ENCODE measurements around the gene KCNAB1.
"Not testable (repeated sequence)": the region's sequence is repeated elsewhere in the genome, so short reads cannot be mapped to it uniquely, and the experiment has no call there.

DNA sequence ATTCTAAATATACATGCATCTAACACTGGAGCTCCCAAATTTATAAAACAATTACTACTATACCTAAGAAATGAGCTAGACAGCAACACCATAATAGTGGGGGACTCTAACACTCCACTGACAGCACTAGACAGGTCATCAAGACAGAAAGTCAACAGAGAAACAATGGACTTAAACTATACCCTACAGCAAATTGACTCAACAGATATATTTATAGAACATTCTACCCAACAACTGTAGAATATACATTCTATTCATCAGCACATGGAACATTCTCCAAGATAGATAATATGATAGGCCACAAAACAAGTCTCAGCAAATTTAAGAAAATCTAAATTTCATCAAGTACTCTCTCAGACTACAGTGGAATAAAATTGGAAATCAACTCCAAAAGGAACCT lies 102.0 kb downstream of the KCNAB1 start:
- TF ChIP-seq SP1 (IDR thresholded peaks at IDR 0.05); TARDBP (IDR thresholded peaks at IDR 0.05); ZNF384 (IDR thresholded peaks at IDR 0.05); FOXK2 (IDR thresholded peaks at IDR 0.05); ARNT (IDR thresholded peaks at IDR 0.05); SUZ12 (IDR thresholded peaks at IDR 0.05); FOXM1 (IDR thresholded peaks at IDR 0.05; ENCODE audit: borderline replicate concordance); L3MBTL2 (conservative IDR thresholded peaks at IDR 0.05); CTBP1 (IDR thresholded peaks at IDR 0.05; ENCODE audit: borderline replicate concordance); ELF4 (IDR thresholded peaks at IDR 0.05); LEF1 (IDR thresholded peaks at IDR 0.05; ENCODE audit: borderline replicate concordance): not testable (repeated sequence)
- TF ChIP-seq, protein P1, sequence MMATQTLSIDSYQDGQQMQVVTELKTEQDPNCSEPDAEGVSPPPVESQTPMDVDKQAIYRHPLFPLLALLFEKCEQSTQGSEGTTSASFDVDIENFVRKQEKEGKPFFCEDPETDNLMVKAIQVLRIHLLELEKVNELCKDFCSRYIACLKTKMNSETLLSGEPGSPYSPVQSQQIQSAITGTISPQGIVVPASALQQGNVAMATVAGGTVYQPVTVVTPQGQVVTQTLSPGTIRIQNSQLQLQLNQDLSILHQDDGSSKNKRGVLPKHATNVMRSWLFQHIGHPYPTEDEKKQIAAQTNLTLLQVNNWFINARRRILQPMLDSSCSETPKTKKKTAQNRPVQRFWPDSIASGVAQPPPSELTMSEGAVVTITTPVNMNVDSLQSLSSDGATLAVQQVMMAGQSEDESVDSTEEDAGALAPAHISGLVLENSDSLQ (IDR thresholded peaks at IDR 0.05) = not testable (repeated sequence)

Measured in HEK293T (cell line).